A673 (cell line): ENCODE measurements around the gene EEPD1. TPM values are rescaled to one million over a fixed set of nuclear protein-coding genes. Genes with fewer than 3 reads are reported as not detected.

ENCODE experiments used
- BruUV-seq: library from RNA; stranded (reverse); fragments of 400-500 nt; replicated peaks from 2 replicates; lab custom pipeline; 2021; lab: Mats Ljungman, UMichigan
- CTCF ChIA-PET: fragments of 300-600 bp; sonication (Branson Sonifier 250); formaldehyde crosslinking; loops from one replicate; lab custom pipeline; 2022; ENCODE audit warnings: antibody characterized with exemption; lab: Charles Lee
- POLR2A ChIA-PET: fragments of 300-600 bp; sonication (Branson Sonifier 250); formaldehyde crosslinking; loops from one replicate; lab custom pipeline; 2022; ENCODE audit warnings: antibody characterized with exemption; ENCODE audit not compliant: low non-redundant PET; lab: Charles Lee
- DNase-seq: peaks from one replicate; pipeline ENCODE4 v3.0.0-alpha.2; 2015; ENCODE audit warnings: low spot score
- H3K27ac ChIP-seq: fragments of 200-600 bp; sonication (generic); 2 replicates; pipeline ENCODE4 v1.5.1; 2016; ENCODE audit warnings: mixed run types, low read depth, mild to moderate bottlenecking, mixed read lengths, antibody characterized with exemption, low read length; ENCODE audit not compliant: poor library complexity, severe bottlenecking
- H3K27me3 ChIP-seq: fragments of 200-600 bp; sonication (generic); replicated peaks from 2 replicates; pipeline ENCODE4 v1.6.1; 2017; ENCODE audit warnings: mixed run types, low read depth, mild to moderate bottlenecking, mixed read lengths, antibody characterized with exemption, low read length; ENCODE audit not compliant: insufficient read depth, poor library complexity
- H3K36me3 ChIP-seq: fragments of 200-600 bp; sonication (generic); 2 replicates; pipeline ENCODE4 v1.6.1; 2016; ENCODE audit warnings: mixed run types, mild to moderate bottlenecking, mixed read lengths, antibody characterized with exemption, low read length; ENCODE audit not compliant: insufficient read depth, poor library complexity, severe bottlenecking
- H3K4me1 ChIP-seq: fragments of 200-600 bp; sonication (generic); 2 replicates; pipeline ENCODE4 v1.6.1; 2017; ENCODE audit warnings: mixed run types, mild to moderate bottlenecking, mixed read lengths, antibody characterized with exemption, low read length; ENCODE audit not compliant: insufficient read depth, poor library complexity, severe bottlenecking
- H3K4me3 ChIP-seq: fragments of 200-600 bp; sonication (generic); 2 replicates; pipeline ENCODE4 v1.5.1; 2016; ENCODE audit warnings: low read depth, mixed run types, mild to moderate bottlenecking, mixed read lengths, low read length; ENCODE audit not compliant: poor library complexity, severe bottlenecking
- H3K9me3 ChIP-seq: fragments of 200-600 bp; sonication (generic); 2 replicates; pipeline ENCODE4 v1.6.1; 2016; ENCODE audit warnings: mixed run types, low read depth, mild to moderate bottlenecking, mixed read lengths, antibody characterized with exemption, low read length; ENCODE audit not compliant: poor library complexity, severe bottlenecking
- EZH2 ChIP-seq: fragments of 200-600 bp; sonication (generic); IDR thresholded peaks from 2 replicates; pipeline ENCODE4 v1.6.1; 2017; ENCODE audit warnings: borderline replicate concordance, low read depth, mild to moderate bottlenecking, mixed read lengths, antibody characterized with exemption, low read length; ENCODE audit not compliant: poor library complexity, severe bottlenecking
- intact Hi-C: fragments of 100-400 bp; cut with micrococcal nuclease; formaldehyde crosslinking; loops from one replicate; pipeline ENCODE4 v1.10.0; 2022; ENCODE audit not compliant: unreplicated experiment
- total RNA-seq: library from RNA; stranded (reverse); gene quantifications from 2 replicates; pipeline ENCODE4 v1.2.3, GENCODE V29; 2021
- TF ChIP-seq, protein P1 (sequence below): fragments of 300-800, 200-600 bp; sonication (generic); conservative IDR thresholded peaks from 2 replicates; pipeline ENCODE4 v1.5.1; 2017; ENCODE audit warnings: low read depth, mild to moderate bottlenecking, antibody characterized with exemption, low read length, moderate library complexity, mixed read lengths

EEPD1 gene
- total RNA-seq, 1 experiment from 2014 or later, result 2.5 TPM

DNA sequence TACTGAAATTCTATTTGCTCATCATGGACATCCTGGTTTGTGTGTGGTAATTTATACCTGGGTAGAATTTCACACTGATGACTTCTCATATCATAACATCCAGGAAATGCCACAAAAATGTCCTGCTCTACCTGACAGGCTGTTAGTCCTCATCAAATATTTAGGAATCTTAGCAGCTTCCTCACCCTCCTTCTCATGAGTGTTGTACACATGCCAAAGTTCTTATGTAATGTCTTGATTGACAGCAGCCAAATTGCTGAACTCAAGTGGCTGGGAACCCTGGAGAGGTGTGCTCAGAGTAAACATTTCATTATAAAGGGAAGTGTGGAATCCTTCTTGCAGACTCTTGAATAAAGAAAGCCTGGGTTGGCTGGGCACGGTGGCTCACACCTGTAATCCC lies 8.9 kb downstream of the EEPD1 start:
- H3K9me3 ChIP-seq, result no peaks in the 10 kb centered on the region
- TF ChIP-seq EZH2, result no peak
- TF ChIP-seq, protein P1, sequence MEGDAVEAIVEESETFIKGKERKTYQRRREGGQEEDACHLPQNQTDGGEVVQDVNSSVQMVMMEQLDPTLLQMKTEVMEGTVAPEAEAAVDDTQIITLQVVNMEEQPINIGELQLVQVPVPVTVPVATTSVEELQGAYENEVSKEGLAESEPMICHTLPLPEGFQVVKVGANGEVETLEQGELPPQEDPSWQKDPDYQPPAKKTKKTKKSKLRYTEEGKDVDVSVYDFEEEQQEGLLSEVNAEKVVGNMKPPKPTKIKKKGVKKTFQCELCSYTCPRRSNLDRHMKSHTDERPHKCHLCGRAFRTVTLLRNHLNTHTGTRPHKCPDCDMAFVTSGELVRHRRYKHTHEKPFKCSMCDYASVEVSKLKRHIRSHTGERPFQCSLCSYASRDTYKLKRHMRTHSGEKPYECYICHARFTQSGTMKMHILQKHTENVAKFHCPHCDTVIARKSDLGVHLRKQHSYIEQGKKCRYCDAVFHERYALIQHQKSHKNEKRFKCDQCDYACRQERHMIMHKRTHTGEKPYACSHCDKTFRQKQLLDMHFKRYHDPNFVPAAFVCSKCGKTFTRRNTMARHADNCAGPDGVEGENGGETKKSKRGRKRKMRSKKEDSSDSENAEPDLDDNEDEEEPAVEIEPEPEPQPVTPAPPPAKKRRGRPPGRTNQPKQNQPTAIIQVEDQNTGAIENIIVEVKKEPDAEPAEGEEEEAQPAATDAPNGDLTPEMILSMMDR, result no peak
- H3K4me3 ChIP-seq, result no peak overlapping the region
- H3K27ac ChIP-seq, result no peak overlapping the region
- intact Hi-C loops, result no loop called here
- BruUV-seq, result no TSS peak
- ChIA-PET CTCF (no interaction called here), POLR2A (no interaction called here)
- H3K36me3 ChIP-seq, result no peaks in the 10 kb centered on the region
- H3K27me3 ChIP-seq, result no peaks in the 10 kb centered on the region
- H3K4me1 ChIP-seq, result no peaks in the 10 kb centered on the region
- peak; percentile 30 for DNase-seq

DNA sequence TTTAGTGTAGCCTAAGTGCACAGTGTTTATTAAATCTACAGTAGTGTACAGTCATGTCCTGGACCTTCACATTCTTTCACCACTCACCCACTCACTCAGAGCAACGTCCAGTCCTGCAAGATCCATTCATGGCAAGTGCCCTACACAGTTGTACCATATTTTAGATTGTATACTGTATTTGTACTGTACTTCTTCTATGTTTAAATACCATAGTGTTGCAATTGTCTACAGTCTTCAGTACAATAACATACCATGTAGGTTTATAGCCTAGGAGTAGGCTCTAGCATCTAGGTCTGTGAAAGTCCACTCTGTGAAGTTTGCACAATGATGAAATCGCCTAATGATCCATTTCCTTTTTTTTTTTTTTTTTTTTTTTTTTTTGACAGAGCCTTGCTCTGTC lies 12.0 kb downstream of the EEPD1 start:
- BruUV-seq, result no TSS peak
- no peak for DNase-seq
- TF ChIP-seq, protein P1, result no peak
- no peak for TF ChIP-seq EZH2
- intact Hi-C loops, result no loop called here
- Histone ChIP-seq H3K27me3 (no peaks in the 10 kb centered on the region), H3K27ac (no peak overlapping the region), H3K9me3 (no peaks in the 10 kb centered on the region), H3K4me3 (no peak overlapping the region), H3K4me1 (no peaks in the 10 kb centered on the region), H3K36me3 (no peaks in the 10 kb centered on the region)
- ChIA-PET POLR2A (no interaction called here), CTCF (no interaction called here)

DNA sequence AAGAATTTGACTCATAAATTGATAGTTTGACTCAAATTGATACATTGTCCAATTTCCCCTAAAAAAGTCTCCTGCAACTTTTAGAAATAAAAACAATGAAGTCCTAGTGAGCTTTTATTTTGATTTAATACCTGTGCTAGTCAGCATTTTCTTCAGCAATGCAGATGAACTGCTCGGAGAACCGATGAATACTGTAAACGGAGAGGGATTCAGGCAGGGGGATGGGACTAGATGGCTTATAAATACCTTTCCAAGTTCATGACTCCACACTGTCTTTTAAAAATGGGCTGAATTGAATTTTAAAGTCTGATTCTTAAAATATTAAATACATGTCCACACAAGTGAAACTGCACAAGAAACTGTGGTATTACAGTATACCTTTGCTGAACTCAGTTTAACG lies 12.7 kb downstream of the EEPD1 start:
- no peak for DNase-seq
- Histone ChIP-seq H3K36me3 (no peaks in the 10 kb centered on the region), H3K4me1 (no peaks in the 10 kb centered on the region), H3K27me3 (no peaks in the 10 kb centered on the region), H3K4me3 (no peak overlapping the region), H3K27ac (no peak overlapping the region), H3K9me3 (no peaks in the 10 kb centered on the region)
- no TSS peak for BruUV-seq
- intact Hi-C loops, result no loop called here
- ChIA-PET CTCF (no interaction called here), POLR2A (no interaction called here)
- TF ChIP-seq, protein P1, result no peak
- TF ChIP-seq EZH2, result no peak
